HG03097 (cell line): ENCODE results near the gene PIP.
"Not testable (repeated sequence)": the region's sequence is repeated elsewhere in the genome, so short reads cannot be mapped to it uniquely, and the experiment has no call there.

Source experiments
- ATAC-seq: cut with Tn5 transposase; IDR thresholded peaks from one replicate; pipeline ENCODE4 v1.9.1; 2021; ENCODE audit not compliant: unreplicated experiment, low FRiP score

PIP gene

DNA sequence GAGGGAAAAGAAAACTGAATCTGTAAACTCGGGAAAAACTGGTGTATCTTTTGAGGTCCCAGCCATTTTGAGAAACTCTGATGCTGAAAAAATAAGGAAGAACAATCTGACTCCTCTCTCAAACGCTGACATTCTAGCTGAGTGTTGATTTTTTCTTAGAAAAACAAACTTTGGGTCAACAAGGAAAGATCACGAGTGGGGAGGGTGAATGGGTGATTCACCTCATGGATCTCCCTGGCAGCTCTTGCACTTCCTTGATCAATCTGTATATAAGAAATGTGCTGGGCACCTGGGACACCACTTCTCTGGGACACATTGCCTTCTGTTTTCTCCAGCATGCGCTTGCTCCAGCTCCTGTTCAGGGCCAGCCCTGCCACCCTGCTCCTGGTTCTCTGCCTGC lies at the start of gene PIP:
Gene PIP (plus strand): TSS at position 297 of the 400 bp plus-strand sequence. CDS start 40 bp downstream, at position 337.
- ATAC-seq: no peak

GRCh38 chr7:143085109-143085508 lies 46.8 kb upstream of the PIP start:
- ATAC-seq: no peak

DNA sequence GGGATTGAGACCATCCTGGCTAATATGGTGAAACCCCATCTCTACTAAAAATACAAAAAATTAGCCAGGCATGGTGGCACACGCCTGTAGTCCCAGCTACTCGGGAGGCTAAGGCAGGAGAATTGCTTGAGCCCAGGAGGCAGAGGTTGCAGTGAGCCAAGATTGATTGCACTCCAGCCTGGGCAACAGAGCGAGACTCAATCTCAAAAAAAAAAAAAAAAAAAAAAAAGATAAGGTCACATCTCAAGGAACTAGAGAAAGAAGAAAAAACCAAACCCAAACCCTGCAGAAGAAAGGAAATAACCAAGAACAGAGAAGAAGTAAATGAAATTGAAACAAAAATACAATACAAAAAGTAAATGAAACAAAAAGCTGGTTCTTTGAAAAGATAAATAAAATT lies 46.3 kb upstream of the PIP start:
- not testable (repeated sequence) for ATAC-seq

GRCh38 chr7:143088549-143089231 lies 43.2 kb upstream of the PIP start:
- not testable (repeated sequence) for ATAC-seq

DNA sequence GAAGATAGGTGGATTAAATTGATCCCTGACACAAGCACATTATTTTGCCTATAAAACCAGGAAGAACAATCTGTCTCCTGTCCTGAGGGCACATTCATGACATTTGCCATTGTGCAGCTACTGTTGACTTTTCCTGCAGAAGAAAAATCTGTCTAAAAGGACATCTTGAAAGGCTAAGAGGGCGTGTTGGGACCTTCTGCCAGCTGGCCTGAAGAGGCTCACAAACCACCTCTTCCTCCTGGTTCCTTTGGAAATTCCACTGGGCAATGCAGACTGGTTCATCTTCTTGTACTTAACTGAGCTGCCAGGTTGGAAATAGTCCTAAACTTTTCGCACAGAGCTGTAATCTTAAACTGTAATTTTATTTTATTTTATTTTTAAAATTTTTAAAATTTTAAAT lies 35.7 kb upstream of the PIP start:
- ATAC-seq: no peak

GRCh38 chr7:143099579-143099978 lies 32.3 kb upstream of the PIP start:
- ATAC-seq: not testable (repeated sequence)

GRCh38 chr7:143104759-143105158 lies 27.1 kb upstream of the PIP start:
- no peak for ATAC-seq

GRCh38 chr7:143108019-143108418 lies 23.9 kb upstream of the PIP start:
- ATAC-seq: not testable (repeated sequence)

GRCh38 chr7:143117395-143117794 lies 14.5 kb upstream of the PIP start:
- ATAC-seq: no peak

GRCh38 chr7:143120691-143121405 lies 11.0 kb upstream of the PIP start:
- ATAC-seq: no peak

- ATAC-seq: not testable (repeated sequence)
Measured at GRCh38 chr7:143123326-143123725, 8.6 kb upstream of the PIP start.

GRCh38 chr7:143126146-143126545 lies 5.7 kb upstream of the PIP start:
- ATAC-seq: no peak

DNA sequence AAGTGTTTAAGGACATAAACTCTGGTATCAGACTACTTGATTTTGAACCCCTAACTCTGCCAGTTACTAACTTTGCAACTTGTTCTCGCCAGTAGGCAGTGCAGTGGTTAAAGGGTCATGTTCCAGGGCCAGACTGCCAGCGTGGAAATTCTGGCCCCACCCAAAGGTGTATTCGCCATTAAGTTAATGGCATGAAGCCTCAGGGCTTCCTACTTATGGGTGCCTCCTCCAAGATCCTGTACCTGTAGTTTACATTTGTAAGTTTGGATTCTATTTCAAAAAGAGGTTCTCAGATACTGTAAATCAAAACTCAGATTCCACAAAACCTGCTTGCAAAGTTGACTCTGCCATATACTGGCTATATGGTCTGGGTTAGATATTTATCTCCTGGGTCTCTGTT lies 2.8 kb upstream of the PIP start:
- no peak for ATAC-seq

GRCh38 chr7:143129477-143129876 lies 2.4 kb upstream of the PIP start:
- no peak for ATAC-seq

DNA sequence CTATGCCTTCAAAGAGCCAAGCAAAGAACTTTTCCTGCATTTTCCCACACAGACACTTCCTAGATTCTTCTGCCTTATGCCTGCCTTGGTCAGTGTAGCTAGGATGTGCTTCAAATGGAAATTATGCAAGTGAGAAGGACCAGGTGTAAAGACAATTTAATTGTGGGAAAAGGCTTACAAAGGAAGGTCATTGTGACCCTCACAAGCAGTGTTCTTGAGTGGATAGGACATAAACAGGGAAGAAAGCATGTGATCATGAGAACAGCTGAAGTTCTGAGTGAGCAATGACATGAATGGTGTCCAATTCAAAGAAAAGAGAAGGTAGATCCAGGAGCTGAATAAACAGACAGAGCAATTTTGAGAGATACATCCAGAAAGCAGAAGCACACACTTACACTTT lies 1.3 kb upstream of the PIP start:
- ATAC-seq: no peak

GRCh38 chr7:143147070-143147469 lies 15.2 kb downstream of the PIP start:
- ATAC-seq: no peak

- ATAC-seq: no peak
Measured at GRCh38 chr7:143148050-143148449, 16.2 kb downstream of the PIP start.

DNA sequence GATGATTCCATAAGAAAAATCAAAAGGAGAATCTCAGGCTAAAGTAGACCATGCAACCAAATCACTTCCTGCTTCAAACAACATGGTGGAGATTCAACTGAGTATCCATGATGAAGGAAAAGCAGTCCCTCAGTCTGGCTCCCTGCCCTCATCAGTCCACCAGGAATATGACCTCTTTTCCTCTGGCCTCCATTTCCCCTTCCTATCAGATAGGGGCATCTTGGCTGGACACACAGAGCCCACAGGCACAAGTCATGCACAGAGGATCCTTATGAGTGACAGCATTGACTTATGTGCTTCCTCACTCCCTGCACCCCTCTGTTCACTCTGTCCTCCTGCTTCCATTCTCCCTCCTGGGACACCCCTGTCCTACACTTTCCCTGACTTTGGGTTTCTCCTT lies 16.8 kb downstream of the PIP start:
- ATAC-seq: no peak

- ATAC-seq: not testable (repeated sequence)
Measured at GRCh38 chr7:143150696-143151095, 18.8 kb downstream of the PIP start.

DNA sequence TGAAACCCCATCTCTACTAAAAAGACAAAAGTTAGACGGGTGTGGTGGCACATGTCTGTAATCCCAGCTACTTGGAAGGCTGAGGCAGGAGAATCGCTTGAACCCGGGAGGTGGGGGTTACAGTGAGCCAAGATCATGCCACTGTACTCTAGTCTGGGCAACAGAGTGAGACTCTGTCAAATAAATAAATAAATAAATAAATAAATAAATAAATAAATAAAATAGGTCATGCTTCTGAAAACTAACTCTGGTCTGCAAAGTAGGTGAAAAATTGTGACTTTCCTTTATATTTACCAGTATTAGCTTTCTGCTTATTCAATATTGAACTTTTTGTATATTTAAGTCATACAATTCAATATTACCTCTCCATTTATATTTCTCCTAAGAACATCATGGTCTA lies 26.7 kb downstream of the PIP start:
- ATAC-seq: not testable (repeated sequence)

- ATAC-seq: no peak
Measured at GRCh38 chr7:143171697-143172096, 39.8 kb downstream of the PIP start.

GRCh38 chr7:143172354-143172753 lies 40.5 kb downstream of the PIP start:
- no peak for ATAC-seq
